GM19043 (cell line): ENCODE data around the gene PRUNE1.

Experiments used
- ATAC-seq: cut with Tn5 transposase; IDR thresholded peaks from one replicate; pipeline ENCODE4 v1.9.1; 2021; ENCODE audit warnings: low read depth; ENCODE audit not compliant: unreplicated experiment

PRUNE1 gene

DNA sequence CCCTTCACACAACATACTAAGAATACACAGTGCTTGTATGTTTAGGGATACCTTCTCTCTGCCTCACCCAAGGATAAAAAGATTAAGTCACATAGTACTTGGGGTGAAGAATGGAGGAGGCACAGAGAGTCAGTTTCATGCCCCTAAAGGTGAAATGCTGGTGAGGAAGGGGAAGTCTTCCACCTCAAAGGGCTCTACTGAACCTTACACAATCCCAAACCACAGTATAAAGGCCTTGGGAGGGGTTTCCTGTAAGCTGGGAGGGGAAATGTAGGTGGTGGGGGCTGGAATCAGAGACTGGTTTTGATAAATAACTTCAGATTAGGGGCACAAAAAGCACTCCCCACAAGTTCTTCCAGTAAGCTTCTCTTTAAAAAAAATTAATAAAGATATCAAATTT, 5.1 kb upstream of the PRUNE1 start:
- no peak for ATAC-seq

DNA sequence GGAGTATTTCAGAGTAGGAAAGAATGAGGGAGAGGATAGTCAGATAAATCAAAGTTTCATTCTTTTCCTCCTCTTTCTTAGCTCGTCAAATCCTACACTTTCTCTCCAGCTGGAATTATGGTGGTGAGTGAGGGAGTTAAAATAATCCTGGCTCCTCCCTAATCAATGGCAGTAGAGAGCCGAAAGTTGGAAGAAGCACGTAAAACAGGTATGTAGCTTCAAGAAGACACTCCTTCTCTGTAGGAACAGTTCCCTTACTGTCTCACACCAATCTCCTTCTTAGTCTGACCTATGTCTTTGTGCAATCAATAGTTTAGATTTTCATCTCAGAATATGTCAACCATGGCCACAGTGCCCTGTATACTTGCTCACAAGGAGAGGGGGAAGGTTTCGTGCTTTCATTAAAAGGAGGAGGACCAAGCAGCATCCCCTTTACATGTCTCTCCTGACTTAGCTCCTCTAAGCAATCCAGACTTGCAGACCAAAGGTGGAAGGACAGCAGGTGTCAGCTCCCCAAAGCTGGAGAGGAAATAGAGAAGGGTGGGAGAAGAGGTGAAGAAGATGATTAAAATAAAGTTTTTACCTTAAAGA, 2.4 kb upstream of the PRUNE1 start:
- no peak for ATAC-seq

DNA sequence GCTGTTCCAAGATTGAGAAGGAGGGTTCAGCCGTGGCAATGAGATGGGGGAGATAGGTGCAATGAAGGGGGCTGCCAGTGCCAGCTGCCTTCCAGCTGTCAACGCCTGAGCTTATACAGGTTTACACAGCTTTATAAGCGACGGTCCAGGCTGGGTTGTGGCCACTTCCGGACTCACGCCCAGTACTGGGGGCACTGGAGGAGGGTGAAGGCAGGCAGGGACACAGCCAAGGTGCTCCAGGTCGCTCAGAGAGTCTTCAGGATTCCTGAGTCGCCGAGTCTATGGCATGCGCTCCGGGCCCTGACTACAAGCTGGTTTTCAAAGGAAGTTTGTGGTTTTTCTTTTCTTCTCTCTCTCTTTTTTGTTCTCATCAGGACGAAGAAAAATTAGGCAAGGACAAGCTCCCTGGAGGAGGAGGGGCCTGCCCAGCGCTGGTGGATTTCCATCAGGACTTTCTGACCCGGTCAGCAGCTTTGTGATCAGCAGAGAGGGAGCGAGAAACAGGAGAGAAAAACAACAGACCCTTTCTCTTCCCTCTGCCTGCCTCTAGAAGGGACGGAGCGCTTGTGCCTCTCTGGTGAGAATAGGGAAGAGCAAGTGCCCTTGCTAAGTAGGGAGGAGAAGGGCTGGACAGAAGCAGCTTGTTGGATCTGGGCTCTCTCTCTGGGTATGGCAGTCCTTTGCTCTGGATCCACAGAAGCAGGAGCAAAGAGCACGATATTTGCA, 1.8 kb upstream of the PRUNE1 start, which contains the start of gene MINDY1:
Gene MINDY1, minus strand, starts transcription at position 576 of the 726 bp plus-strand sequence. CDS start 4,285 bp downstream, outside the sequence.
- ATAC-seq, result peak; percentile 53

DNA sequence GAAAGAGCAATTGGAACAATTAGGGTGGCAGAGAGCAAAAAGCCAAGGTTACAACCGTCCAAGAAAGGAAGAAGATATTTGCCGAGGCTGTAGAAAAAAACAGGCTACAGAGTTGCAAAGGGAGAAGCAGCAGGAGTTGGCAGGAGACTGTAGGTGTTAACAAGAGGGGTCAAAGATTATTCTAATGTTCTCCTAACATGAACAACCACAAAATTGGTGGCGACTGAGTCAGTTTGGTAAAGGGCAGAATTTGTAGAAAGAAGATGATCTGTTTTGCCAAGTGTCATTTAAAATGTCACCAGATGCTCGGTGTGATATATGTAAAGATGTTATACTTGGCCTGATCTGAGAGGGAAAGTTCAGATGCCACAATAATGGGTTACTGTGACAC, 401 bp upstream of the PRUNE1 start:
- no peak for ATAC-seq

DNA sequence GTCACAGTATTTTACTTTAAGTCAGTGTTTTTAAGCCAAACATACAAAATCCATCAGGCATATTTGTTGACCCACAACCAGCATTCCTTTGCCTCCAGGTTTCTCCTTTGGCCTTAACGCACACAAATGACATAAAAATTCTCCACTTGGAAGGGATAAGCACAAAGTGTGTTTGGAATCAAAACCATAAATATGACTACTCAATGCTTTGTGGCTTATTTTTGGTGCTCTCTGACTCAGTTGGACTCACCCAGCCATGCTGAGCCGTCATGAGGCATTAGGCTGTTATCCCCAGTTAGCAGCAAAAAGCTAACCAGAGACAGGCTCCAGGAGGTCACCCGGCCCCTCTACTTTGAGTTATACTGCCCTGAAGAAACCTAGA, 948 bp downstream of the PRUNE1 start:
- ATAC-seq, result no peak

DNA sequence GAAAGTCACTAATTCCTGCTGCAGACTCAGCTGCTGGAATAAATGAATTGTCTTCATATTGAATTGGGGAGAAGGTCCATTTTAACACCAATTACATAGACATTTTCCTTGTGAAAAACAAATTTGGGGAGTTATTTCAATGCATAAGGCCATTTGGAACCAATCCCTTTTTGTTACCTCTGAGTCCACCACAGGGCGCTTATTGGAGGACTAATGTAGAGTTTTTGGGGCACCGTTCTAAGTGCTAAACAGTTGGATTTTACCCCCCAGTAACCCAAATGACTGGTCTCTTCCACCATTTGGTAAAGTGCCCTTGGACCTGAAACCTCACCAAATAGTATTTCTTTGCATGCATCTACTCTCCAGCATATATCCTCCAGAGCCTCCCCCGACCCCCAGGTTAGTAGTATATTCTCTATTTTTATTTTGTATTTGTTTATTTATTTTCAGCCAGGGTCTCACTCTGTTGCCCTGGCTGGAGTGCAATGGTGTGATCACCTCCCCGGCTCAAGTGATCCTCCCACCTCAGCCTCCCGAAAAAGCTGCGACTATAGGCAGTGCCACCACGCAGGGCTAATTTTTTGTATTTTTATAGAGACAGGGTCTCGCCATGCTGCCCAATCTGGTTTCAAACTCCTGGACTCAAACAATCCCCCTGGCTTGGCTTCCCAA, 1.6 kb downstream of the PRUNE1 start:
- no peak for ATAC-seq

DNA sequence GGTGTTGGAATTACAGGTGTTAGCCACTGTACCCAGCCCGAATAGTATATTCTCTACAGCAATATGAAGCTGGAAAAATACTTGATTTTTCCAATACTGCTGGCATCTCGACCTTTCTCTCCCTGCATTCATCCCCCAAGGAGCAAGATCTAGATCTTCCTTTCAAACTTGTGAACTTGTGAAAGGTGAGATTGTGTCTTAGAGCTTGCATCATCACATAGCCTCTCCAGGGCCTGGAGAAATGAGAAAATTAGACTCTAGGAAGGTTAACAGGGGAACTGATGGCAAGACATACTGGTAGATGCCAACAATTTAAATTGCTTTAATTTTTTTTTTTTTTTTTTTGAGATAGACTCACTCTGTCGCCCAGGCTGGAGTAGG, 2.1 kb downstream of the PRUNE1 start:
- ATAC-seq, result no peak

DNA sequence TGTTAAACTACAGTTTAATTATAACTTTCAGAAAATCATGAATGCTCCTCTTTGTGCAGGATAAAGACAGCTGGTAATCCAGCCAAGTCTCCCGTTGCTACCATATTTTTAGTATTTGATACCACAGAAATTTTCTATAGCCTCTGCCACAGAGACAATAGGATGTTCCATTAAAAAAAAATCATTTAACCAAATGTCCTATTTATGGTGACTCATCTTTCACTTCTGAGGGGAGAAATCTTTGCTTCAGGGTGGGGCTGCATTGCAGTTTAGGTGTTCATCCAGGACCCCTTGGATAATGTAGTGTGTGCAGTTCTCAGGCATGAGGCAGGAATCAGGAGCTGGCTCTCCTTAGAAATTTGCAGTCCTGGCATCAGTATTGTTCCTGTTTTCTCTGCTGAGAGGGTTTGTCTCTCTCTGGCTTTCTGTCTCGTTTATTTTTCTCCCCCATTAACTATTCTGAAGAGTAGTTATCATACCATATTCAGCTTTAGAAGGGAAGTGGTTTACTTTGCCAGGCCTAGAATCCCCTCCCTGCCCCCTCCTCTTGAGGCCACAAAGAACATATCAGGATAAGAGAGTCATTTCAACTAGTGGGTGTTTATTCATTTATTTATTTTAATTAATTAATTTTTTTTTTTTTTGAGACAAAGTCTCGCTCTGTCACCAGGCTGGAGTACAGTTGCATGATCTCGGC, 3.1 kb downstream of the PRUNE1 start:
- ATAC-seq, result no peak

DNA sequence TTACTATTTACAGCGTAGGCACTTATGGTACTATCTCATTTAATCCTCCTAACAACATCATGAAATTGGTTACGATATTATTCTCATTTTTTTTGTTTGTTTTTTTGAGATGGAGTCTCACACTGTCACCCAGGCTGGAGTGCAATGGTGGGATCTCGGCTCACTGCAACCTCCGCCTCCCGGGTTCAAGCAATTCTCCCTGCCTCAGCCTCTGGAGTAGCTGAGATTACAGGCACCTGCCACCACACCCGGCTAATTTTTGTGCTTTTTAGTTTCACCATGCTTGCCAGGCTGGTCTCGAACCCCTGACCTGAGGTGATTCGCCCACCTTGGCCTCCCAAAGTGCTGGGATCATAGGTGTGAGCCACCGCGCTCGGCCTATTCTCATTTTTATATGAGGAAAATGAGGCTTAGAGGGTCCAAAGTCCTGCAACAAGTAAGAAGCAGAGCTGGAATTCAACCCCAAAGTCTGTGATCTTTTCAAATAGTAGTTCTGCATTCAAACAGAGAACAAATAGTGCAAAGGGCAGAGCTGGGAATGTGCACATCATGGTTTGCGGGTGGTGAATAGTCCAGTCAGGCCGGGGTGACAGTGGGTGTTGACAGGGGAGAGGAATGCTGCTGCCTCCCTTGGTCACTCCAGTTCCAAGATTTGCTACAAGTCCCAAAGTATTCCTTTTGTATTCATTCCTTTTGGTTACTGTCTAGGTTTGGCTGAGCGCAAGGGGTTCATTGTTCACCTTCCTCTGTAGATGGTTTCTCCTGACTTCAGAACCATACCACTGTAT, 4.6 kb downstream of the PRUNE1 start:
- ATAC-seq, result no peak

DNA sequence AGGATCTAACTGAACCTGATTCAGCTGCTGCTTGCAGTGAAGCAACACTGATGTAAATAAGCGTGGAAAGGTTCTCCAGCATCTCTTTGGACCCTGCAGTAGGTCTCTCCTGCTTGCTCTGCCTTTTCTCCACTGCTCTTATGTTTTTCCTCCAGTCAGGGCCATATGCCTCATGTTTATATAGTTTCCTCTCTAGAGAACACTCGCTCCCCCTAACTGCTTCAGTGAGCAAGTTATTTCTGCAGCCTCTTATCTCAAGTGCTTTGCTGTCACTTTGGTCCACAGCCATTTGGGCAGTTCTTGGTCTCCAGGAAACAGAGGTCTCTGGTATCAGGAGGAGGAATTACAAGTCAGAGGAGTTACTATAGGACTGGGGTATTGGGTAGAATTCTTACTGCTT, 5.3 kb downstream of the PRUNE1 start:
- ATAC-seq, result no peak

DNA sequence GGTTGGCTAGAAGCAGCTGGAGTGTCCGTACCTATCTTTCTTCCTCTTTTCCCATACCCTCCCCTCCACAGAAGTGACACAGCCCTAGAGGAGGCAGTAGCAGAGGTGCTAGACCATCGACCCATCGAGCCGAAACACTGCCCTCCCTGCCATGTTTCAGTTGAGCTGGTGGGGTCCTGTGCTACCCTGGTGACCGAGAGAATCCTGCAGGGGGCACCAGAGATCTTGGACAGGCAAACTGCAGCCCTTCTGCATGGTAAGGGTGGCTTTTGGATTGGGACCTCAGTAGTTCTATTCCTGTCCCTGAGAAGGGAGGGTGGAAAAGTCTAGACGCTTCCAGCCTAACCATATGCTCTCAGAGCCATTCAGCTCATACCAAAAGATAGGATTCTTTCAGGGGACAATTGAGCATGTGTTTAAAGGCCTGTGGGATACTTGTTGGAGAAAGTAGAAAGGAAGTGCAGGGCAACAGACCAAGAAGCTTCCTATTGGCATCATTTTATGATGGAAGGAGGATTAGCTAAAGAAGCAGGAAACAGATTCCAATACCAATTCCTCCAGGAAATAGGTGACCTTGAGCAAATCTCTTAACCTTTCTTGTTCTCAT, 16.4 kb downstream of the PRUNE1 start:
- ATAC-seq, result peak; percentile 47

DNA sequence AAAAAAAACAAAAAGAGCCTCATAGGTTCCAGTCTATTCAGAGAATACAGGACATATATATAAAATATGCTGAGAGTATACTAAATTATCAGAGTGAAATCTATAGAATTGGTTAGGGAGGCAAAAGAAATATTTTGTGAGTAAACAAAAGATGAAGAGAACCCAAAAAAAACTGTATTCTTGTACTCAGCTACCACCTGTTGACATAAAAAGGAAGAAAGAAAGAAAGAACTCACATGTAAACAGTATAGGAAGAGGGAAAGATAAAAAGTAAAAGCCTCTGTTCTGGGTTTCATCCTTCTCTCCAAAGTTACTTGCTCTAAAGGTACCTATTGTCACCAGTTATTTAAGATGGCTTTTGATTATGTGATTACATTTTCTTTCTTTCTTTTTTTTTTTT, 18.2 kb downstream of the PRUNE1 start:
- ATAC-seq, result no peak

DNA sequence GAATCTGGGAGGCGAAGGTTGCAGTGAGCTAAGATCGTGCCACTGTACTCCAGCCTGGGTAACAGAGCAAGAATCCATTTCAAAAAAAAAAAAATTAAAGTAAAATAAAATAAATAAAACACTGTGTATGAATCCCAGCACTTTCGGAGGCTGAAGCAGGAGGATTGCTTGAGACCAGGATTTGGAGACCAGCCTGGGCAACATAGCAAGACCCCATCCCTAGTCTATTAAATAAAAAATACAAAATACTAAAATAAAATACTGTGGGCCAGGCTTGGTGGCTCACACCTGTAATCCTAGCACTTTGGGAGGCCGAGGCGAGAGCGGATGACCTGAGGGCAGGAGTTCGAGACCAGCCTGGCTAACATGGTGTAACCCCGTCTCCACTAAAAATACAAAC, 23.9 kb downstream of the PRUNE1 start:
- ATAC-seq, result no peak

DNA sequence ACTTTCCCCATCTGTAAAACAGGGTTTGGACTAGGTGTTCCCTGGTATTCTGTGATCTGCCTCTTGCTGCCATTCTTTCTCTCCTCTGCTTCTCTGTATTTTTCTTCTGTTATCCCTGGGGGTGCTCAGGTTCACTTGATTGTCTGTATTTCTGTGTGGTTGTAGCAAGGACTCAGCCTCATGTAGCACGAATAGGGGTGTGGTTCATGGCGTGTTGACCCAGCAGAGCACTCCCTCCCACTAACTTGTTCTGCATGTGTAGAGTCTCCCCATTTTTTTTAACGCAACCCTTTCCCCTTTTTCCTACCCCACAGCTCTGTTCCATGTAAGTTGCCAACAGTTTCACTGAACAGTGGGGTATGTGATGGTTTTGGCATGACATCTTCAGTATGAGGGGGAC, 26.9 kb downstream of the PRUNE1 start:
- ATAC-seq, result no peak

DNA sequence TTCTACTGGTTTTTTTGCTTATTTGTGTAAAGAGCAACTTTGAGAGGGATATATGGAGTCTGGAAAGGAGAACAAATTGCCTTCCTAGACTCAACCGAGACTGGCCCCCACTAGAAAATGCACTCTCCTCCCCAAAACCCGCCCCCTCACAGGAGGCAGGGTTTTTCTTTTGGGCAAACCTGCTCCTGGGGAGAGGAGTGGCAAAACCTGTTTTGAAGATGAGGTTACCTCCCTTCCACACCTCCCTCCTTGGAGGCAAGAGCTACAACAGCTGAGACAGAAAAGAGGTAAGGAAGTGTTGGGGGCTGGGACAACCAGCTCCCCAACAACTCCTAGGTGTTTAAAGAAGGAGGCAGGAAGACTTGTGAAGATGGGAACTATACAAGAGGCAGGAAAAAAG, 28.1 kb downstream of the PRUNE1 start, which contains the start of gene BNIPL:
Gene BNIPL, plus strand, starts transcription at position 231 of the 400 bp plus-strand sequence. Its CDS starts 140 bp downstream, at position 371.
- no peak for ATAC-seq

DNA sequence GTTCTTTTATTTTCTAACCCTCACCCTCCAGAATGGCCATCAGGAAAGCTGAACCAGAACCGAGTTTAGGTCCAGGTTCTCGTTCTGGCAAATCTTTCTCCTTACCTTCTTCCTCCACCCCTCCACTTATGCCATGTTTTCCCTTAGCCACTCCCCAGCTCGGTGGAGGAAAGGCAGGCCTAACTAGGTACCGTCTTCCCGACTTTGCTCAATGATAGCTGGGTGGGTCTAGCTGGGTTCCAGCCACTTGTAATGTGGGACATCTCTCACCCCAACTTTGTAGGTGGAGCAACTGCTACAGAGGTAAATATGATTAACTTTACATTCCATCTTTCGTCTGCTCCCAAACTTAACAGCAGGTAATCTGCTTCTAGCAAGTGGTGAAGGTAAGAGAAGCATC, 28.8 kb downstream of the PRUNE1 start:
- ATAC-seq, result no peak

DNA sequence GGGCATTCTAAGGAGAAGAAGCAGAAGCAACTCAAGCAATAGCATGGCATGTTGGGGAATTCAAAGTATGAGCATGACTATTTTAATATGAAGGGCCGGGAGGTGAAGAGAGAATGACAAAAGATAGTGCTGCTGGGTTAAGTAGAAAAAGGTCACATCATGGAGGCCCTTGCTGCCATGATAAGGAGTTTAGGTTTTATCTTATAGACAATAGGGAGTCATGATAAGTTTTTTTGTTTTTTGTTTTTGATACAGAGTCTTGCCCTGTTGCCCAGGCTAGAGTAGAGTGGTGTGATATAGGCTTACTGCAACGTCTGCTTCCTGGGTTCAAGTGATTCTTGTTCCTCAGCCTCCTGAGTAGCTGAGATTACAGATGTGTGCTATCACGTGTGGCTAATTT, 31.3 kb downstream of the PRUNE1 start:
- ATAC-seq, result no peak

DNA sequence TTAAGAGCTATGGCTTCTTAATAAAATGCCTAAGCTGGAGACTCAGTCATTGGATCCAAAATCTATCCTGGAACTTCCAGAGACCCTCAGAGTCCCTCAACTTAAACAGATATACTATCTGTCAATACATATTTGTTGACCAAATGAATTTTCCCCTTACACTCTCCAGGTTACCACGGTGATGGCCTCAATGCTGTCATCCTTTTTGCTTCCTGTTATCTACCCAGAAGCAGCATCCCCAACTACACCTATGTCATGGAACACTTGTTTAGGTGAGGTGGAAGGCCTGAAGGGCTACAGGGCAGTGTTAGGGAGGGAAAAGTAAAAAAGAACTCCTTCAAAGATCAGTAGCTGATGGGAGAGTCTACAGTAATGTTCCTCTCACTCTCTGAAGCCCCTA, 34.9 kb downstream of the PRUNE1 start:
- ATAC-seq, result no peak

DNA sequence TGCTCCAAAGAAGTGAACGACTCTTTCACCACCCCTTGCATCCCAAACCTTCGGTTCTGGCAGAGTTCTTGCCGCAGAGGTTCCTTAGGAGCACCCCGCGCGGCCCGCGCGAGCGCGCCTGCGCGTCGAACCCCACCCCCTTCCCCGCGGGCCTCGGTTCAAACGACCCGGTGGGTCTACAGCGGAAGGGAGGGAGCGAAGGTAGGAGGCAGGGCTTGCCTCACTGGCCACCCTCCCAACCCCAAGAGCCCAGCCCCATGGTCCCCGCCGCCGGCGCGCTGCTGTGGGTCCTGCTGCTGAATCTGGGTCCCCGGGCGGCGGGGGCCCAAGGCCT, 39.3 kb downstream of the PRUNE1 start, which contains the start of gene C1orf56:
Gene C1orf56, plus strand, starts transcription at position 161 of the 334 bp plus-strand sequence. Its CDS starts 97 bp downstream, at position 258.
- peak; percentile 49 for ATAC-seq
